Stimulated activated naive CD4-positive, alpha-beta T cell (primary cell): Measurements from ENCODE around the gene WNT16.
"Not testable (repeated sequence)": the region's sequence is repeated elsewhere in the genome, so short reads cannot be mapped to it uniquely, and the experiment has no call there.

Experiments used
- DNase-seq, 6 experiments: peaks; one replicate each; lab custom pipeline; 2025; lab: John Stamatoyannopoulos, UW

WNT16 gene, protein sequence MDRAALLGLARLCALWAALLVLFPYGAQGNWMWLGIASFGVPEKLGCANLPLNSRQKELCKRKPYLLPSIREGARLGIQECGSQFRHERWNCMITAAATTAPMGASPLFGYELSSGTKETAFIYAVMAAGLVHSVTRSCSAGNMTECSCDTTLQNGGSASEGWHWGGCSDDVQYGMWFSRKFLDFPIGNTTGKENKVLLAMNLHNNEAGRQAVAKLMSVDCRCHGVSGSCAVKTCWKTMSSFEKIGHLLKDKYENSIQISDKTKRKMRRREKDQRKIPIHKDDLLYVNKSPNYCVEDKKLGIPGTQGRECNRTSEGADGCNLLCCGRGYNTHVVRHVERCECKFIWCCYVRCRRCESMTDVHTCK

GRCh38 chr7:121328508-121329190 lies at the start of gene WNT16:
Gene WNT16 (plus strand): TSS chr7:121329000. CDS start chr7:121329293, 293 bp downstream.
- DNase-seq: no peak

DNA sequence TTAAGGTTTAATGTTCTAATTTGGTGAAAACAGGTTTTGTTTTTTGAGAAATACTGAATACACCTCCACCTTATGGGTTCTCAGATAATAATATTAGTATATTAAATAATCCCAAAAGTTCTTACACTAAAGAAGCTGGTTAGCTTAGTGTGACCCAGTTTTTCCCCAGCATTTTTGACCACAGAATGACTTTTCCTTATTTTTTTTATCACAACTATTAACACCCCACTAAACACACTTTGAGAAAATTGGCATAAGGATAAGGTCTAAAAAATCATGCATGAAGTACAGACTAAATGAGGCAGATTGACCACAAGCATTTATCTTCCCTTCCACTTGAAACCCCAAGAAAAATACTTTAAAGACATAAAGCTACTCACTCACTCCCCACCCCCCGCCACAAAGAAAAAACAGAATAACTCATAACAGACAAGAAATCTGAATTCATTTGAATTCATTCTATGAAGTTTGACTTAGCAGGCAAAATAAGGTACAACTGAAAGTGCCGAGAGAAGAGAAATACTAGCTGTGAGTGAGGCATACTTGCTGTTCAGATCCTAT lies 49.7 kb upstream of the WNT16 start:
- DNase-seq: no peak

GRCh38 chr7:121279822-121280221 lies 49.0 kb upstream of the WNT16 start:
- DNase-seq: no peak

DNA sequence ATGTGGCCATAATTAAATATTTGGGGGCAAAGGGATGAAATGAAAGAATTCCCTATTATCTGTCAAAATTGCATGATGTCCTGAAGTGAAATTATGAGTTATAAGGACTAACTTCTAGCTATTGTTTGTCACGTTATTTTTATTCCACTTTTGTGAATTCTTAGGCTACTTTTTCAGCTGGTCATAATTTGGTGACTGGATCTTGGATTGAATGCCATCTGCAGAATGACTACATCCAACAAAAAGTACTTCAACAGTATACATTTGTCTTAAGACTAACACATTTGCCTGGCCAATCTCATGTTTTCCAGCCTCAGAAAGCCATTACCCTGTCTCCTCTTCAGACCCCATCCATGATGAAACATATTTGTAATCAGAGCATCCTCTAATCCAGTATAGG lies 48.1 kb upstream of the WNT16 start:
- DNase-seq: no peak

DNA sequence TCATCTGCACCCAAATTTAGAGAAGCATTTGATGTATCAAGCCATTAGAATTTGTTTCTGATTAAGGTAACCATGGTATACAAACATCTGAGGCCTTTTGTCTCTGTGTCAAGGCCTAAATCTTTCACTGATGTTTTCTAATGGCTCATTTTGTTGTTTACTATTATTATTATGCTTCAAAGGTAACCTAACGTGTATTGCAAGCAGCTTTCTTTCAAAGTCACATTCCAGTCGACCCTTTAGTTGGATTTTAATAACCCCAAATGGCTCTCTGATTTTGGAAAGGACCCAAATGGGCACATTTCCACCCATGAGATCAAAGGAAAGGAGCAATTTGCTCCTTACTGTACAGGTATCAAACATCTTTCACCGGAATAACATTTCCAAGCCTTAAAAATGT lies 46.7 kb upstream of the WNT16 start:
- DNase-seq: no peak

DNA sequence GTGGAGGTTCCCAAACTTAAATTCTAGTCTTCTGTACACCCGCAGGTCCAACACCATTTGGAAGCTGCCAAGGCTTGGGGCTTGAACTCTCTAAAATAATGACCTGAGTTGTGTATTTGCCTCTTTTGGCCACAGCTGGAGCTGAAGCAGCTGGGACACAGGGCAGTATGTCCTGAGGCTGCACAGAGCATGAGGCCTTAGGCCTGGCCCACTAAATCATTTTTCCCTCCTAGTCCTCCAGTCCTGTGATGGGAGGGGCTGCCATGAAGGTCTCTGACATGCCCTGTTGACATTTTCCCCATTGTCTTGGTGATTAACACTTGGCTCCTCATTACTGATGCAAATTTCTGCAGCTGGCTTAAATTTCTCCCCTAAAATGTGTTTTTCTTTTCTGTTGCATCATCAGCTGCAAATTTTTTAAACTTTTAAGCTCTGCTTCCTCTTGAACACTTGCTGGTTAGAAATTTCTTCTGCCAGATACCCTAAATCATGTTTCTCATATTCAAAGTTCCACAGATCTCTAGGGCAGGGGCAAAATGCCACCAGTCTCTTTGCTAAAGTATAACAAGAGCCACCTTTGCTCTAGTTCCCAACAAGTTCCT lies 43.6 kb upstream of the WNT16 start:
- DNase-seq: no peak

- no peak for DNase-seq
These were observed 42.6 kb upstream of the WNT16 start for GRCh38 chr7:121286186-121286585.

GRCh38 chr7:121286742-121287734 lies 41.8 kb upstream of the WNT16 start:
- no peak for DNase-seq

DNA sequence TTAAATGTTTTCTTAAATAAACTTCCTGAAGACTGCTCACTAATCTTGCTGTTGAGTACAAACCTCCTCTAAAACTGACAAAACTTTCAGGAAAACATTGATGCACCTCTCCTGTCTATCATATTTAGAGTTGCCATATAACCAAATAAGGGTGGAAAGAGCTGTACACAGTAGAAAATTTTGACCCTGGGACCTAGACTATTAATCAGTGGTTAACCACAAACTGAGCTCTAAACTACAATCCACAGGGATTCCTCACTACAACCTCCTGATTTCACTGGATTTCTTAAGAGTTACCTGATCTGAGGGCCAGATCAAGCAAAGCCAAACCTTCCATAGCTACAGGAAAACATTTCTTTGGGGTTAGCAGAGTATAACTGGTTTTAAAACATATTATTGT lies 39.9 kb upstream of the WNT16 start:
- no peak for DNase-seq

- not testable (repeated sequence) for DNase-seq
These were observed 38.9 kb upstream of the WNT16 start for GRCh38 chr7:121289930-121290329.

- DNase-seq: no peak
These were observed 34.3 kb upstream of the WNT16 start for GRCh38 chr7:121294448-121294992.

DNA sequence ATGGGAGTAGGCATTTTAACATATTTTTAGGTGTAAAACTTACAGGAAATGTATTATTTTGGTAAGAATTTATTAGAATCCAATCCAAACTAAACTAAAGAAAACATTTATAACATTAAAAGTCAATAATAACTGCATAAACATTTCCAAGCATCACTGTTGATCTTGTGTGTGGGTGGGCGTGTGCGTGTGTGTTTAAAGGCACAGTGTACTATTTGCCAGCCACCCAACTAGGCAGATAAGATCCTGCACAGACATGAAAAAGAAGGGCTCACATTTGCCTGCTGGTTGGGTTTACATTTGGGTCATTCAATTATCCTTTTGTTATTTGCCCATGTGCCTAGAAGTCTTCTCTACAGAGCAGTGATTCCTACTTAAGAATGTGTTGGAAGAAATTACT lies 31.0 kb upstream of the WNT16 start:
- DNase-seq: no peak

DNA sequence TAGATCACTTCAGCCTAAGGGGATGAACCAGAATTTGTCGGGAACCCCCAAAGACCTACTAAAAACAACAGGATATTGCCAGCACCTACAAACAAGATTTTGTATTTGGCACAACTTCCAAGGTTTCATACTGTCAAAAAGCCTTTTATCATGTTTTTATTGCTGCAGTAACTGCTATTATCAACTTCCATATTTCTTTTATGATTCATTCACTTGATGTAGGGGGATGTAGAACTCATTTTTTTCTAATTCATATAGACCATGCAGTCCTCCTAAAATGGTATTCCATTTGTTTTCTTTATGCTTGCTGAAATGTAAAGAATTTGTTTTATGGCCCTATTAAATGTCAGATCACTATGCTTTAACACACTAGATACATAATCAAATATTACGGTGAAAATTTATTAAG lies 30.0 kb upstream of the WNT16 start:
- DNase-seq: no peak

DNA sequence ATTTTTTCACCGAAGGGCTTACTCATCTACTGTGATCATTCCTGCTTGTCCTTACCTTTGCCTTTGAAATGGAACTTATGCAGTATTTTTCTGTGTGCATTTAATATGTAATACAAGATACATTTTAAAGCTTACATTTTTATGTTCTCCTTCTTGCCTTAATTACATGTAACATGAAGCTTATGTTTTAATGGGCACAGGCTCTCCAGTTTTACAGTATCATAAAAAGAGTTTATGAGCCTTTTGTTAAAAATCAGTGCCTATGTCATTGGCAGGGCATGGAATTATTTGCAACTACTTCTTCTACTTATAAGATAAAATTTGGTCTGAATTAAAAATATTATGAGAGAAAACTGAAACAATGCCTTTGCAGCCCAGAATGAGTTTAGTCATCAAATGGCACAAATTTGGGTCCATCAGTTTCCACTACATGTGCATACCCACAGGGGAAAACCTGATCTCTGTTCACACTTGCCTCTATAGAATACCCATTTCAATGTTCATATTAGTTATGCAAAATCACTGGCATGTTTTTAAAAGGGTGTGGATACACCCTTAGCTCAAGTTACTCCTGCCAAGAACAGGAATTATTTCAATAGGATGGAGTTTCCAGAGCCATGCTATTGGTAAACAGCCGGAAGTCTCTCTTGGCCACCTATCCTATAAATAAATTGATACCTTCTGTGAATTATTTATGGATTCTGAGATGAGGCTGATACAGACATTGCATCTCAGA lies 27.9 kb upstream of the WNT16 start:
- no peak for DNase-seq

- DNase-seq: no peak
These were observed 27.2 kb upstream of the WNT16 start for GRCh38 chr7:121301446-121302213.

GRCh38 chr7:121302214-121302745 lies 26.5 kb upstream of the WNT16 start:
- no peak for DNase-seq

- no peak for DNase-seq
These were observed 25.2 kb upstream of the WNT16 start for GRCh38 chr7:121303422-121304101.

GRCh38 chr7:121304102-121304658 lies 24.6 kb upstream of the WNT16 start:
- no peak for DNase-seq

DNA sequence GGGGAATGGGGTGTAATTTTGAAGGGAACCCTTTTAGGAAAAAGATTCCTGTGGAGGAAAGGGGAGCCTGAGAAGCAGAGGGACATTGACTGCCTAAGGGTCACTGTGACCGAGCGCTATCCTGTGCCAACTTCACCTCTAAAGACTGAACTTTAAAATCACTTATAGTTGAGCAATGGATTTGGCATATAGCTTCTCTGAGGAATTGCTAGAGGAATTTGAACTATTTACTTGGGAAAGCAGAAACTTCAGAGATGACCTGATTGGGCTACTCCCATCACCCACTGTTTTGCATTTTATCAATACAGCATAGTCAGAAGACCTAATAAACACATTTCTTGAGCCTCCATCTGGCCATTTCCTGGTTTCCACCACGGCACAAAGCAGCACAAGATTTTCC lies 23.7 kb upstream of the WNT16 start:
- DNase-seq: no peak
